Activated T-cell treated with anti-CD3 and anti-CD28 coated beads, Interleukin-2, amount 50 U/mL, for 24 hours (primary cell): ENCODE data around the gene SPHK2.
"Not testable (repeated sequence)": the region's sequence is repeated elsewhere in the genome, so short reads cannot be mapped to it uniquely, and the experiment has no call there.

Source experiments
- DNase-seq: peaks from one replicate; pipeline ENCODE4 v3.0.0-alpha.2; 2020
- H3K27ac Mint-ChIP-seq: 2 replicates; pipeline ENCODE4 v1.8.0; 2020; ENCODE audit warnings: mild to moderate bottlenecking, mixed read lengths
- H3K27me3 Mint-ChIP-seq: 2 replicates; pipeline ENCODE4 v1.8.0; 2020; ENCODE audit warnings: mixed read lengths
- H3K36me3 Mint-ChIP-seq: 2 replicates; pipeline ENCODE4 v1.8.0; 2020; ENCODE audit warnings: low read depth, mixed read lengths
- H3K4me1 Mint-ChIP-seq: 2 replicates; pipeline ENCODE4 v1.8.0; 2020; ENCODE audit warnings: low read depth, mixed read lengths
- H3K4me3 Mint-ChIP-seq: 2 replicates; pipeline ENCODE4 v1.8.0; 2020; ENCODE audit warnings: mild to moderate bottlenecking, moderate library complexity, mixed read lengths
- H3K9me3 Mint-ChIP-seq: 2 replicates; pipeline ENCODE4 v1.8.0; 2020; ENCODE audit warnings: mixed read lengths

The SPHK2 gene

DNA sequence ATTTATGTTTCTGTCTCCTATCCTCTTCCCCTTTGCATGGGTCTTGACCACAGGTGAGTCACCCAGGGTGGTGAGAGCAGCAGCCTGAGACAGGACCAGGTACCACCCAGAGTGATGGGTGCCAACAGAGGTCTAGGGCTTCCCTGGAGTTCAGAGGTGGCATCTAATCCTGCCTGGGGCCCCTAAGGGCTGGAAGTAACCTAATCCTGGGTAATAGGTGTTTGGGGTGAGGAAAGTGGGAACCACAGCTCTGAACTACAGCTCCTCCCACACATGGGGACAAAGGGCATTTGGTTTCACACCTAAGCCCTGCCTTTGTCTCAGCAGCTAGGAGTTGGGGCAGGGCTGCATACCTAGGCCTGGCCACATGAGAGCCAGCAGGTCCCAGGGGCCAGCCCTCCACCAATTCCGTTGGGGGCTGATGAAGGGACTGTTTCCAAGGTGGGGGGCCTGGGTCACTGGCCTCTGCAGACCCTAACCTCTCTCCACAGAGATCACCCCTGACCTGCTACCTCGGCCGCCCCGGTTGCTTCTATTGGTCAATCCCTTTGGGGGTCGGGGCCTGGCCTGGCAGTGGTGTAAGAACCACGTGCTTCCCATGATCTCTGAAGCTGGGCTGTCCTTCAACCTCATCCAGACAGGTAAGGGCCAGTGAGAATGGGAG, 8.0 kb downstream of the SPHK2 start:
- no peak overlapping the region for H3K4me3 Mint-ChIP-seq
- peaks cover 71% of the 10 kb centered on the region for H3K36me3 Mint-ChIP-seq
- peak overlapping the region; percentile 60 for H3K27ac Mint-ChIP-seq
- peaks cover 50% of the 10 kb centered on the region for H3K4me1 Mint-ChIP-seq
- DNase-seq: no peak
- H3K27me3 Mint-ChIP-seq: no peaks in the 10 kb centered on the region
- H3K9me3 Mint-ChIP-seq: no peaks in the 10 kb centered on the region

GRCh38 chr19:48627865-48628314, 8.6 kb downstream of the SPHK2 start:
- no peaks in the 10 kb centered on the region for H3K9me3 Mint-ChIP-seq
- no peak overlapping the region for H3K4me3 Mint-ChIP-seq
- H3K4me1 Mint-ChIP-seq: peaks cover 54% of the 10 kb centered on the region
- DNase-seq: no peak
- H3K36me3 Mint-ChIP-seq: peaks cover 71% of the 10 kb centered on the region
- H3K27me3 Mint-ChIP-seq: no peaks in the 10 kb centered on the region
- no peak overlapping the region for H3K27ac Mint-ChIP-seq

- Mint-ChIP-seq H3K4me3 (no peak overlapping the region), H3K27ac (peak overlapping the region; percentile 3), H3K9me3 (no peaks in the 10 kb centered on the region), H3K36me3 (peaks cover 66% of the 10 kb centered on the region), H3K4me1 (peaks cover 57% of the 10 kb centered on the region), H3K27me3 (no peaks in the 10 kb centered on the region)
- DNase-seq: no peak
These were observed 9.4 kb downstream of the SPHK2 start for GRCh38 chr19:48628486-48629296.

DNA sequence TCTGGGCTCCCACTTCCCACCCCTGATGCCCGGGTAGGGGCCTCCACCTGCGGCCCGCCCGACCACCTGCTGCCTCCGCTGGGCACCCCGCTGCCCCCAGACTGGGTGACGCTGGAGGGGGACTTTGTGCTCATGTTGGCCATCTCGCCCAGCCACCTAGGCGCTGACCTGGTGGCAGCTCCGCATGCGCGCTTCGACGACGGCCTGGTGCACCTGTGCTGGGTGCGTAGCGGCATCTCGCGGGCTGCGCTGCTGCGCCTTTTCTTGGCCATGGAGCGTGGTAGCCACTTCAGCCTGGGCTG, 9.9 kb downstream of the SPHK2 start:
- Mint-ChIP-seq H3K27me3 (no peaks in the 10 kb centered on the region), H3K27ac (no peak overlapping the region), H3K4me3 (no peak overlapping the region), H3K9me3 (no peaks in the 10 kb centered on the region), H3K4me1 (peaks cover 58% of the 10 kb centered on the region), H3K36me3 (peaks cover 63% of the 10 kb centered on the region)
- no peak for DNase-seq

GRCh38 chr19:48629599-48630295, 10.4 kb downstream of the SPHK2 start:
- Mint-ChIP-seq H3K27ac (no peak overlapping the region), H3K36me3 (peaks cover 59% of the 10 kb centered on the region), H3K27me3 (no peaks in the 10 kb centered on the region), H3K9me3 (no peaks in the 10 kb centered on the region), H3K4me3 (no peak overlapping the region), H3K4me1 (peaks cover 59% of the 10 kb centered on the region)
- no peak for DNase-seq

- Mint-ChIP-seq H3K4me3 (no peak overlapping the region), H3K4me1 (peaks cover 58% of the 10 kb centered on the region), H3K27ac (peak overlapping the region; percentile 37), H3K9me3 (no peaks in the 10 kb centered on the region), H3K36me3 (peaks cover 54% of the 10 kb centered on the region), H3K27me3 (no peaks in the 10 kb centered on the region)
- DNase-seq: no peak
These were observed 11.2 kb downstream of the SPHK2 start for GRCh38 chr19:48630296-48631063.

DNA sequence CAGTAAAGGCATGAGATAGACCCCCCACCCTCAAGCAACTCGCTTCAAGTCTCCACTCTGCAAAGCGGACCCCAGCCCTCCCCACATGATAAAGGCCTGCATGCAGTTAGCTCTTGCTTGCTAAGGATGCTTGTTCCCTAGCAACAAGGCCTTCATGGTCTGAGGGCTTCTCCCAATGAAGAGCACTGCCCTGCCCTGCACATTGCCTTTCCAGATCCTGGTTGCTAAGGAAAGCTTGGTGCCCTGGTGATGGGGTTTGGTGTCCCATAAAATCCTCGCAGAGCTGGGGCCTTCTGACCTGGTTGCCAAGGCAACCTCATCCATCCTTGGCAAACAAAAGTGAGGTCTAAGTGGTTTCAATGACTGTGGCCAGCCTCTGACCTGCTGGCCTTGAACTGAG, 11.9 kb downstream of the SPHK2 start:
- no peaks in the 10 kb centered on the region for H3K9me3 Mint-ChIP-seq
- H3K27me3 Mint-ChIP-seq: no peaks in the 10 kb centered on the region
- H3K4me3 Mint-ChIP-seq: no peak overlapping the region
- H3K27ac Mint-ChIP-seq: peak overlapping the region; percentile 37
- H3K4me1 Mint-ChIP-seq: peaks cover 59% of the 10 kb centered on the region
- peaks cover 50% of the 10 kb centered on the region for H3K36me3 Mint-ChIP-seq
- no peak for DNase-seq

- not testable (repeated sequence) for H3K4me3 Mint-ChIP-seq, H3K9me3 Mint-ChIP-seq, DNase-seq, H3K27me3 Mint-ChIP-seq
- Mint-ChIP-seq H3K27ac (peak overlapping the region; percentile 94), H3K36me3 (peaks cover 43% of the 10 kb centered on the region), H3K4me1 (peaks cover 59% of the 10 kb centered on the region)
These were observed 13.0 kb downstream of the SPHK2 start for GRCh38 chr19:48632286-48632685.

GRCh38 chr19:48632692-48633147, 13.4 kb downstream of the SPHK2 start:
- no peak for DNase-seq
- Mint-ChIP-seq H3K9me3 (no peaks in the 10 kb centered on the region), H3K36me3 (peaks cover 39% of the 10 kb centered on the region), H3K4me1 (peaks cover 58% of the 10 kb centered on the region), H3K27ac (peak overlapping the region; percentile 94), H3K4me3 (no peak overlapping the region), H3K27me3 (no peaks in the 10 kb centered on the region)

- Mint-ChIP-seq H3K27ac (peak overlapping the region; percentile 94), H3K9me3 (no peaks in the 10 kb centered on the region), H3K27me3 (no peaks in the 10 kb centered on the region), H3K4me1 (peaks cover 64% of the 10 kb centered on the region), H3K36me3 (peaks cover 37% of the 10 kb centered on the region), H3K4me3 (peak overlapping the region; percentile 77)
- no peak for DNase-seq
These were observed 14.1 kb downstream of the SPHK2 start for GRCh38 chr19:48633148-48634035.

DNA sequence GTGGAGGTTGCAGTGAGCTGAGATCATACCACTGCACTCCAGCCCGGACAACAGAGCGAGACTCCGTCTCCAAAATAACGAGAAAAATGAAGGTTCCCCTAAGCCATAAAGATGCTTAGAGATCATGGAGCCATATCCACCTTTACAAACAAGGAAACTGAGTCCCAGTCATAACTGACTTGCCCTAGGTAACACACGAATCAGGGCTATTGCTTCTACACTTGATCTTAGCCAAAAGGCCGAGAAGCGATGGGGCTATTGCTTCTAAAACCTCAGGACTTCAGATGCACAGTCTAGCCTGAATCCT, 14.7 kb downstream of the SPHK2 start:
- H3K4me3 Mint-ChIP-seq: peak overlapping the region; percentile 77
- H3K27ac Mint-ChIP-seq: peak overlapping the region; percentile 94
- no peak for DNase-seq
- no peaks in the 10 kb centered on the region for H3K27me3 Mint-ChIP-seq
- H3K36me3 Mint-ChIP-seq: peaks cover 31% of the 10 kb centered on the region
- H3K9me3 Mint-ChIP-seq: no peaks in the 10 kb centered on the region
- H3K4me1 Mint-ChIP-seq: peaks cover 70% of the 10 kb centered on the region

GRCh38 chr19:48634424-48635262, 15.3 kb downstream of the SPHK2 start:
- peaks cover 25% of the 10 kb centered on the region for H3K36me3 Mint-ChIP-seq
- peak; percentile 96 for DNase-seq
- no peaks in the 10 kb centered on the region for H3K9me3 Mint-ChIP-seq
- peak overlapping the region; percentile 77 for H3K4me3 Mint-ChIP-seq
- H3K27me3 Mint-ChIP-seq: no peaks in the 10 kb centered on the region
- H3K27ac Mint-ChIP-seq: peak overlapping the region; percentile 94
- H3K4me1 Mint-ChIP-seq: peaks cover 75% of the 10 kb centered on the region
